ENCODE results near the gene KIR3DL2. TPM values are rescaled to one million over a fixed set of nuclear protein-coding genes. Genes with fewer than 3 reads are reported as not detected.

KIR3DL2 gene
- total RNA-seq, 4 donors from 2014 or later = not detected

DNA sequence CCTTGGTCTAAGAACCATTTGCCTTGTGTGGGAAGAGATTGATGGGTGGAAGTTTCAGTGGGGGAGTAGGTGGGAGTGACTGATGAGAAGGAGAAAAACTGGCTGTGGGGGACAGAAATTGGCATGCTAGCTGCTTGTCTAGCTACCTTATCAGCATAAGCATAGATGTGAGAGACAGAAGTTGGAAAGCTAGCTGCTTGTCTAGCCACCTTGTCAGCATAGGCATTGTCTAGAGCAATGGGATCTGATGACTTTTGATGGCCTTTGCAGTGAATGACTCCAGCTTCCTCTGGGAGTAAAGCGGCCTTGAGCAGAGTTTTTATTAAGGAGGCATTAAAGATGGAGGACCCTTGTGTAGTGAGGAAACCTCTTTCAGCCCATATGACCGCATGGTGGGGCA is 45.8 kb downstream of the KIR3DL2 start:
- TF ChIP-seq, protein P1, sequence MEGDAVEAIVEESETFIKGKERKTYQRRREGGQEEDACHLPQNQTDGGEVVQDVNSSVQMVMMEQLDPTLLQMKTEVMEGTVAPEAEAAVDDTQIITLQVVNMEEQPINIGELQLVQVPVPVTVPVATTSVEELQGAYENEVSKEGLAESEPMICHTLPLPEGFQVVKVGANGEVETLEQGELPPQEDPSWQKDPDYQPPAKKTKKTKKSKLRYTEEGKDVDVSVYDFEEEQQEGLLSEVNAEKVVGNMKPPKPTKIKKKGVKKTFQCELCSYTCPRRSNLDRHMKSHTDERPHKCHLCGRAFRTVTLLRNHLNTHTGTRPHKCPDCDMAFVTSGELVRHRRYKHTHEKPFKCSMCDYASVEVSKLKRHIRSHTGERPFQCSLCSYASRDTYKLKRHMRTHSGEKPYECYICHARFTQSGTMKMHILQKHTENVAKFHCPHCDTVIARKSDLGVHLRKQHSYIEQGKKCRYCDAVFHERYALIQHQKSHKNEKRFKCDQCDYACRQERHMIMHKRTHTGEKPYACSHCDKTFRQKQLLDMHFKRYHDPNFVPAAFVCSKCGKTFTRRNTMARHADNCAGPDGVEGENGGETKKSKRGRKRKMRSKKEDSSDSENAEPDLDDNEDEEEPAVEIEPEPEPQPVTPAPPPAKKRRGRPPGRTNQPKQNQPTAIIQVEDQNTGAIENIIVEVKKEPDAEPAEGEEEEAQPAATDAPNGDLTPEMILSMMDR (IDR thresholded peaks at IDR 0.05; ENCODE audit: low read depth) = no peak

DNA sequence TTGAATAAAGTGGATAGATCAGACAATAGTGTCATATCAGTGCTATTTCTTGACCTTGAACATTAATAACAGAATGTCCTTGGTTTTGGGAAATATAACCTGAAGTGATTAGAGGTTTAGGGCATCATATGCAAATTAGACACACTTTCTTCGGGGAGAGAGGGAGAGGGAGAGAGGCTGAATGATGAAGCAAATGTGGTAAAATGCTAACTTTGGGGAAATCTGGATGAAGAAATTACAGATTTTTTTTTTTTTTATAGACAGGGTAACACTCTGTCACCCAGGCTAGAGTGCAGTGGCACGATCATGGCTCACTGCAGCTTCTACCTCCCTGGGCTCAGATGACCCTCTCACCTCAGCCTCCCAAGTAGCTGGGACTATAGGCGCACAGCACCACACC is 51.8 kb downstream of the KIR3DL2 start:
- TF ChIP-seq, protein P1 (IDR thresholded peaks at IDR 0.05; ENCODE audit: low read depth) = no peak

DNA sequence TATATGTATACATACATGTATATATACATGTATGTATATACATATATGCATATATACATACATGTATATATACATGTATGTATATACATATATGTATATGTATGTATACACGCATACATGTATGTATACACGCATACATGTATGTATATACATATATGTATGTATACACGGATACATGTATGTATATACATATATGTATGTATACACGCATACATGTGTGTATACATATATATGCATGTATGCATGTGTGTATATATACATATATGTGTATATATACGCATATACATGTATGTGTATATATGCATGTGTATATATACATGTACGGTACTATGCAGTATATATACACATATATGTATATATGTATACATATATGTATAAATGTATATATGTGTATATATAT is 53.1 kb downstream of the KIR3DL2 start:
- TF ChIP-seq, protein P1 (IDR thresholded peaks at IDR 0.05; ENCODE audit: low read depth) = no peak

DNA sequence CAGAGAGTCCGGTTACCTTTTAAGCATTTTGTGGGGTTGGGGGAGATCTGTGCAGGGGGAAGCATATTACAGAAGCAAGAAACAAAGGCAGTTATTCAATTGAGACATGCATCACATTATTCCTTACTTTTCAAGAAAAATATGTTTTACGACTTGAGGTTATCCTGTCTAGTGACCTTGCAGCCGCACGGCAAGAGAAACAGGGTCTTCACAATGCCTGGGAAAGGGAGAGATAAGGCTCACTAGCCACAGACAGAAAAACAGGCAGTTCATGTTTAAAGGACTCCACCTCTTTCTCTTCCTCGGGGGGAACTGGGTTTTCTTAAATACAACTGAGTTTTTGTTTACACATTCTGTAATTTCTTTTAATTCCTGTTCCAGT is 55.2 kb downstream of the KIR3DL2 start:
- TF ChIP-seq, protein P1 (IDR thresholded peaks at IDR 0.05; ENCODE audit: low read depth) = no peak

DNA sequence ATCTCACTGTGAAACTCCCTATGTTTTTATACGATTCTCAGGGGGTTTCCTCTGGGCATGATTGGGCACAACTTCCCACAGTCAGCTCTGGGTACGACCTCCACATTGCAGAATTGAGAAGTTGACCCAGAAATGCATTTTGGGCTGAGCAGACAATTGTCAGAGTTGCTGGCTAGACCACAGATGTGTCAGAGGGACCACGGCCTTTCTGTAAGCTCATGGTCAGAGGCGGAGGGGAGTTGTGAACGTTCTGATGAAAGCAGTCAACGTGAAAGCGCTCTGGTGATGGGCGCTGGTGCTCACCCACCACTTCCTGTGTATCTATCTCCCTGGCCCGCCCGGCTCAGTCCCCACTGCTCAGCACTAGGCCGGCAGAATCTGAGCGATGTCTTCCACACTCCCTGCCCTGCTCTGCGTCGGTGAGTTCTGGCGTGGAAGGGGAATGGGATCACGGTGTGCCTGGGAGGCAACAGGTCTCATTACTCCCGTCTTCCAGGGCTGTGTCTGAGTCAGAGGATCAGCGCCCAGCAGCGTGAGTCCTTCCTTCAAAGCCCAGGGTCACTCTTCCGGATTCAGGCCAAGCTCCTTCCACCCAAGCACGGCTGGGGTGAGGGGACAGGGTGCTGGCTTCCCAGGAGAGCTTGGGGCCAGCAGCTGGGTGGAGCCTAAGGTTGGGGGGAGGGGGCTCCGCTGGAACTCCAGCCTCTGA is 55.7 kb downstream of the KIR3DL2 start, which contains the start of gene NCR1:
NCR1 (plus strand) TSS at position 346 of the 709 bp plus-strand sequence; CDS start at position 386, 40 bp downstream.
- TF ChIP-seq, protein P1 (IDR thresholded peaks at IDR 0.05; ENCODE audit: low read depth) = no peak

DNA sequence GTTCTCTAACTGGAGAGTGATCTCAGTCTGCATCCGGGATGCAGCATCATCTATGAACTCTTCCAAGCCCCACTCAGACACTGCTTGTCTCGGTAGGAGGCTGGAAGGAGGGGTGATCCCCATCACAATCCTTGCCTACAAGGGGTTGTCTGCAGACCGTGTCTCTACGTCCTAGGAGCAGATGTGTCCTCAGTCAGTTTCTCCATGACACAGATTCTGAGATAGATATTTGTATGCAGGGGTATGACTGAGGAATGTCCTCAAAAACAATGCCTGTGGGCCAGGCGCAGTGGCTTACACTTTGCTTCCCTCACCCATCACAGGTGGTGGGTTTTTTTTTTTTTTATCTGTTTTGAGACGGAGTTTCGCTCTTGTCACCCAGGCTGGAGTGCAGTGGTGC is 56.6 kb downstream of the KIR3DL2 start:
- TF ChIP-seq, protein P1 (IDR thresholded peaks at IDR 0.05; ENCODE audit: low read depth) = no peak

Small RNA genes lying within 50 kb of the gene (small RNA-seq; reads per million reads assigned to genes)
- gene RNU6-222P = not detected

Other genes starting within 250 kb of the KIR3DL2 start
- gene LILRB1, start 220.0 kb upstream of the KIR3DL2 start, total RNA-seq = 10 to 100 TPM in 1 of 4 donors, 1 to 10 TPM in 3; 2.4 to 20.7 (median 3.4) TPM
- 10 to 100 TPM in 3 of 4 donors, 1 to 10 TPM in 1; 8.1 to 43.0 (median 11.7) TPM for gene LILRB4, start 187.5 kb upstream of the KIR3DL2 start, total RNA-seq
- not detected for gene KIR3DL3, start 126.0 kb upstream of the KIR3DL2 start, total RNA-seq
- not detected for gene KIR2DL3, start 111.9 kb upstream of the KIR3DL2 start, total RNA-seq
- gene KIR2DL1, start 80.7 kb upstream of the KIR3DL2 start, total RNA-seq = not detected
- gene KIR2DL4, start 46.8 kb upstream of the KIR3DL2 start, total RNA-seq = under 1 TPM in 2 of 4 donors, not detected in 2; 0.34 to 0.75 TPM
- not detected for gene KIR3DL1, start 34.0 kb upstream of the KIR3DL2 start, total RNA-seq
- gene KIR2DS4, start 17.8 kb upstream of the KIR3DL2 start, total RNA-seq = not detected
- gene FCAR, start 23.8 kb downstream of the KIR3DL2 start, total RNA-seq = 1 to 10 TPM in 3 of 4 donors, not detected in 1; 3.8 to 4.2 (median 3.9) TPM
- under 1 TPM in 1 of 4 donors, not detected in 3; 0.85 TPM for gene NCR1, start 55.7 kb downstream of the KIR3DL2 start, total RNA-seq
- not detected for gene NLRP7, start 97.1 kb downstream of the KIR3DL2 start, total RNA-seq
- 1 to 10 TPM in 2 of 4 donors, under 1 TPM in 1, not detected in 1; 0.68 to 1.3 (median 1.1) TPM for gene NLRP2, start 115.9 kb downstream of the KIR3DL2 start, total RNA-seq
- not detected for gene GP6, start 187.8 kb downstream of the KIR3DL2 start, total RNA-seq
- gene RDH13, start 212.7 kb downstream of the KIR3DL2 start, total RNA-seq = 10 to 100 TPM in 1 of 4 donors, 1 to 10 TPM in 3; 2.6 to 14.3 (median 6.0) TPM
- gene EPS8L1, start 225.4 kb downstream of the KIR3DL2 start, total RNA-seq = under 1 TPM in 3 of 4 donors, not detected in 1; 0.33 to 0.66 (median 0.51) TPM

Measured in subcutaneous adipose tissue (tissue), 4 donors.